ENCODE results near the gene MAMDC2. TPM values are rescaled to one million over a fixed set of nuclear protein-coding genes. Genes with fewer than 3 reads are reported as not detected.

Gene MAMDC2
- not detected in 2 replicates for total RNA-seq (2014; rRNA removed; shearing (Covaris generic); ENCODE audit: low replicate concordance)

GRCh38 chr9:70043689-70044489 lies at the start of gene MAMDC2:
Gene MAMDC2, plus strand, starts transcription at chr9:70043848. Its CDS starts 350 bp downstream, at chr9:70044198.
- no peaks in the 10 kb centered on the region for H3K36me3 ChIP-seq
- H3K4me3 ChIP-seq, result peak within 1 kb of the TSS; percentile 27
- no peaks in the 10 kb centered on the region for H3K27me3 ChIP-seq
- peak; percentile 18 for DNase-seq
- H3K9me3 ChIP-seq, result no peaks in the 10 kb centered on the region

GRCh38 chr9:69995846-69996245 lies 47.8 kb upstream of the MAMDC2 start:
- no peaks in the 10 kb centered on the region for H3K9me3 ChIP-seq
- no peak for DNase-seq
- no peak overlapping the region for H3K4me3 ChIP-seq
- H3K27me3 ChIP-seq, result no peaks in the 10 kb centered on the region
- H3K36me3 ChIP-seq, result no peaks in the 10 kb centered on the region

GRCh38 chr9:69996967-69997366 lies 46.7 kb upstream of the MAMDC2 start:
- DNase-seq, result no peak
- Histone ChIP-seq H3K27me3 (no peaks in the 10 kb centered on the region), H3K36me3 (no peaks in the 10 kb centered on the region), H3K4me3 (no peak overlapping the region), H3K9me3 (no peaks in the 10 kb centered on the region)

- Histone ChIP-seq H3K27me3 (no peaks in the 10 kb centered on the region), H3K9me3 (no peaks in the 10 kb centered on the region), H3K4me3 (no peak overlapping the region), H3K36me3 (no peaks in the 10 kb centered on the region)
- no peak for DNase-seq
Observed at GRCh38 chr9:69997524-69997923, 46.1 kb upstream of the MAMDC2 start.

- Histone ChIP-seq H3K9me3 (no peaks in the 10 kb centered on the region), H3K27me3 (no peaks in the 10 kb centered on the region), H3K4me3 (no peak overlapping the region), H3K36me3 (no peaks in the 10 kb centered on the region)
- no peak for DNase-seq
Observed at GRCh38 chr9:69999315-69999714, 44.3 kb upstream of the MAMDC2 start.

- no peaks in the 10 kb centered on the region for H3K27me3 ChIP-seq
- H3K4me3 ChIP-seq, result no peak overlapping the region
- H3K9me3 ChIP-seq, result no peaks in the 10 kb centered on the region
- no peak for DNase-seq
- H3K36me3 ChIP-seq, result no peaks in the 10 kb centered on the region
Observed at GRCh38 chr9:70000469-70000868, 43.2 kb upstream of the MAMDC2 start.

GRCh38 chr9:70003901-70004714 lies 39.5 kb upstream of the MAMDC2 start:
- H3K27me3 ChIP-seq, result no peaks in the 10 kb centered on the region
- no peaks in the 10 kb centered on the region for H3K36me3 ChIP-seq
- DNase-seq, result no peak
- H3K4me3 ChIP-seq, result no peak overlapping the region
- H3K9me3 ChIP-seq, result no peaks in the 10 kb centered on the region

- Histone ChIP-seq H3K27me3 (no peaks in the 10 kb centered on the region), H3K4me3 (no peak overlapping the region), H3K36me3 (no peaks in the 10 kb centered on the region), H3K9me3 (no peaks in the 10 kb centered on the region)
- DNase-seq, result no peak
Observed at GRCh38 chr9:70006306-70006705, 37.3 kb upstream of the MAMDC2 start.

GRCh38 chr9:70007831-70008230 lies 35.8 kb upstream of the MAMDC2 start:
- DNase-seq, result no peak
- no peak overlapping the region for H3K4me3 ChIP-seq
- no peaks in the 10 kb centered on the region for H3K9me3 ChIP-seq
- H3K36me3 ChIP-seq, result no peaks in the 10 kb centered on the region
- no peaks in the 10 kb centered on the region for H3K27me3 ChIP-seq

- no peak for DNase-seq
- no peaks in the 10 kb centered on the region for H3K36me3 ChIP-seq
Observed at GRCh38 chr9:70010015-70010414, 33.6 kb upstream of the MAMDC2 start.

GRCh38 chr9:70011366-70011765 lies 32.3 kb upstream of the MAMDC2 start:
- no peak for DNase-seq

More at GRCh38 chr9:70010015-70010414, 33.6 kb upstream of the MAMDC2 start:
- Histone ChIP-seq H3K4me3 (no peak overlapping the region), H3K27me3 (no peaks in the 10 kb centered on the region), H3K9me3 (no peaks in the 10 kb centered on the region)

GRCh38 chr9:70012569-70012968 lies 31.1 kb upstream of the MAMDC2 start:
- Histone ChIP-seq H3K27me3 (no peaks in the 10 kb centered on the region), H3K36me3 (no peaks in the 10 kb centered on the region), H3K9me3 (no peaks in the 10 kb centered on the region), H3K4me3 (no peak overlapping the region)
- no peak for DNase-seq

More at GRCh38 chr9:70011366-70011765, 32.3 kb upstream of the MAMDC2 start:
- H3K9me3 ChIP-seq, result no peaks in the 10 kb centered on the region
- H3K27me3 ChIP-seq, result no peaks in the 10 kb centered on the region
- no peaks in the 10 kb centered on the region for H3K36me3 ChIP-seq
- H3K4me3 ChIP-seq, result no peak overlapping the region

- no peak for DNase-seq
- H3K36me3 ChIP-seq, result no peaks in the 10 kb centered on the region
- H3K27me3 ChIP-seq, result no peaks in the 10 kb centered on the region
- H3K4me3 ChIP-seq, result no peak overlapping the region
- H3K9me3 ChIP-seq, result no peaks in the 10 kb centered on the region
Observed at GRCh38 chr9:70013598-70014196, 30.0 kb upstream of the MAMDC2 start.

- Histone ChIP-seq H3K9me3 (no peaks in the 10 kb centered on the region), H3K27me3 (no peaks in the 10 kb centered on the region), H3K4me3 (no peak overlapping the region), H3K36me3 (no peaks in the 10 kb centered on the region)
- DNase-seq, result no peak
Observed at GRCh38 chr9:70015099-70015498, 28.5 kb upstream of the MAMDC2 start.

- H3K4me3 ChIP-seq, result no peak overlapping the region
- no peak for DNase-seq
- no peaks in the 10 kb centered on the region for H3K27me3 ChIP-seq
- H3K9me3 ChIP-seq, result no peaks in the 10 kb centered on the region
- H3K36me3 ChIP-seq, result no peaks in the 10 kb centered on the region
Observed at GRCh38 chr9:70020217-70020616, 23.4 kb upstream of the MAMDC2 start.

- no peaks in the 10 kb centered on the region for H3K9me3 ChIP-seq
- peak; percentile 82 for DNase-seq
- no peaks in the 10 kb centered on the region for H3K27me3 ChIP-seq
- no peaks in the 10 kb centered on the region for H3K36me3 ChIP-seq
- H3K4me3 ChIP-seq, result no peak overlapping the region
Observed at GRCh38 chr9:70020991-70021571, 22.6 kb upstream of the MAMDC2 start.

- DNase-seq, result no peak
Observed at GRCh38 chr9:70028287-70028686, 15.4 kb upstream of the MAMDC2 start.

More at GRCh38 chr9:70028287-70028686, 15.4 kb upstream of the MAMDC2 start:
- Histone ChIP-seq H3K9me3 (no peaks in the 10 kb centered on the region), H3K4me3 (no peak overlapping the region), H3K27me3 (no peaks in the 10 kb centered on the region), H3K36me3 (no peaks in the 10 kb centered on the region)
